Heart left ventricle (tissue), 16 donors: Measurements from ENCODE around the gene DENND2C. TPM values are rescaled to one million over a fixed set of nuclear protein-coding genes. Genes with fewer than 3 reads are reported as not detected.

Experiments used
- ATAC-seq, 4 donors: fragments of 200-7000 bp; cut with Tn5 transposase; one replicate each; pipeline ENCODE4 v1.9.1; 2020 to 2022; ENCODE audit warnings: moderate library complexity in 4 of 4, mild to moderate bottlenecking in 3 of 4, moderate number of reproducible peaks in 1 of 4
- DNase-seq, 5 donors: peaks; one replicate each; pipeline ENCODE4 v3.0.0-alpha.2; 2020
- H3K27ac ChIP-seq, 12 donors: fragments of 200-600 bp; sonication (generic) in 4 of 12; one replicate each; pipeline versions ENCODE4 v1.5.0 to v1.8.0; 2016 to 2022; ENCODE audit warnings: mild to moderate bottlenecking in 2 of 12
- H3K27me3 ChIP-seq, 9 donors: fragments of 200-600 bp; sonication (generic) in 2 of 9; one replicate each; pipeline versions ENCODE4 v1.5.1 to v1.8.0; 2016 to 2022; ENCODE audit warnings: mild to moderate bottlenecking in 3 of 9
- H3K36me3 ChIP-seq, 9 donors: fragments of 200-600 bp; sonication (generic) in 2 of 9; one replicate each; pipeline versions ENCODE4 v1.5.0 to v1.8.0; 2018 to 2022; ENCODE audit warnings: mild to moderate bottlenecking in 2 of 9
- H3K4me1 ChIP-seq, 12 donors: fragments of 200-600 bp; sonication (generic) in 4 of 12; one replicate each; pipeline versions ENCODE4 v1.5.0 to v1.8.0; 2016 to 2022; ENCODE audit warnings: mild to moderate bottlenecking in 3 of 12
- H3K4me3 ChIP-seq, 12 donors: fragments of 200-600 bp; sonication (generic) in 4 of 12; one replicate each; pipeline versions ENCODE4 v1.5.0 to v1.8.0; 2017 to 2022; ENCODE audit warnings: mild to moderate bottlenecking in 9 of 12, moderate library complexity in 4 of 12
- H3K9me3 ChIP-seq, 12 donors: fragments of 200-600 bp; sonication (generic) in 4 of 12; one replicate each; pipeline versions ENCODE4 v1.5.0 to v1.8.0; 2016 to 2022; ENCODE audit warnings: mild to moderate bottlenecking in 1 of 12
- POLR2A ChIP-seq, 2 donors: fragments of 450-650 bp; IDR thresholded peaks; one replicate each; pipeline ENCODE4 v1.6.1; 2017; ENCODE audit warnings: antibody characterized with exemption in 2 of 2, mild to moderate bottlenecking in 2 of 2, moderate library complexity in 2 of 2
- WGBS, 4 donors: extraction: QIAGEN DNeasy Blood & Tissue Kit in 2 of 4; methylation state at CpG; one replicate each; pipeline versions ENCODE4 v1.1.5 to v1.1.7; 2013 to 2018; 5-methylcytosine and 5-hydroxymethylcytosine counted together
- intact Hi-C, 10 donors: fragments of 100-400 bp; cut with DNase I; formaldehyde crosslinking; loops; one replicate each; pipeline versions ENCODE4 v1.11.1 to v1.14.2; 2022
- polyA plus RNA-seq, 2 donors: library from polyadenylated mRNA; stranded (reverse); fragments of 200-250 nt; gene quantifications; one replicate each; pipeline ENCODE4 v1.2.3, GENCODE V29; 2013
- total RNA-seq, 9 donors: library from RNA; depleted of rRNA in 2 of 9; stranded (reverse); fragments of >200 nt in 2 of 9; fragmentation: NEBNext Ultra II Directional in 3 of 9; extraction: Animal tissue kit (Norgen Biotek cat#: 25700) in 3 of 9; gene quantifications; one replicate each; pipeline versions ENCODE4 v1.1.0 to v1.2.4, GENCODE V29; 2016 to 2023
- TF ChIP-seq, protein P1 (sequence below), 12 donors: fragments of 200-600 bp; sonication (generic) in 4 of 12; IDR thresholded peaks; one replicate each; pipeline versions ENCODE4 v1.5.0 to v1.8.0; 2018 to 2022; ENCODE audit warnings: antibody characterized with exemption in 12 of 12, mild to moderate bottlenecking in 5 of 12
- donor health status: ischemic (EF 13 %, LVEDD 7.1; RV severe dilation, severe dysfunction).
- donor health status: healthy with polysubstance abuse.
- donor health status: DM: no; HTN: yes; CAD: no.
- donor health status: DM: no; HTN: no; CAD: no.
- donor health status: ischemic (EF 25% LVEDD 6.9; RV normal size, moderate dysfunction).
- donor health status: ischemic (EF 25% LVEDD 5.7; RV mildly dilated, moderate dysfunction).
- donor health status: healthy.
- donor health status: DM: yes; HTN: yes; CAD: no.
- donor health status: ischemic (EF 35%, LVEDD 5.7; RV mildly dilated, moderate dysfunction).
- donor health status: nonischemic (EF 11% LVEDD 7.7; RV severe dilation, severe dysfunction).
- donor health status: DM: yes; HTN: yes; CAD: no.
- donor health status: PGD.
- donor health status: ischemic (EF 29% LVEDD 5.4; RV normal size, mild dysfunction).
- donor health status: nonischemic (EF 23%, LVEDD 6.1; RV moderate dilation, normal function).

The DENND2C gene
- total and polyA plus RNA-seq, 11 donors, result 1.6 to 4.1 (median 3.1) TPM

DNA sequence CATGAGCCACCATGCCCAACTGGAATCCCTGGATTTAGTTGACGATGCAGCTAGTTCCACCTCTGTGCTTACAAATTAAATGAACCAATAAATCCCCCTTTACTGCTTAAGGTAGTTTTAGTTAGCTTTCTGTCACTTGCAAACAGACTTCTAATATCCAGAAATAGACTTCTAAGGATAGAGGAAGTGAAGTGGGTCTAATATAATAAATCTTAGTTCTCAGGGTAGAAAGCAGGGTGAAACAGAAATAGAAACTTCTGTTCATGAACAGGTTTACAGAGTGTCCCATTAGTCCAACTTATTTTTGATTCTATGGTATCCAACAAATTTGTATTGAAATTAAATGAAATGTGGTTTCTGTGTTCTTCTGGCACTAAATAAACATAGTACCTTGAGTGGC, 108.5 kb downstream of the DENND2C start:
- no peak for TF ChIP-seq POLR2A (IDR thresholded peaks at IDR 0.05)
- TF ChIP-seq, protein P1, sequence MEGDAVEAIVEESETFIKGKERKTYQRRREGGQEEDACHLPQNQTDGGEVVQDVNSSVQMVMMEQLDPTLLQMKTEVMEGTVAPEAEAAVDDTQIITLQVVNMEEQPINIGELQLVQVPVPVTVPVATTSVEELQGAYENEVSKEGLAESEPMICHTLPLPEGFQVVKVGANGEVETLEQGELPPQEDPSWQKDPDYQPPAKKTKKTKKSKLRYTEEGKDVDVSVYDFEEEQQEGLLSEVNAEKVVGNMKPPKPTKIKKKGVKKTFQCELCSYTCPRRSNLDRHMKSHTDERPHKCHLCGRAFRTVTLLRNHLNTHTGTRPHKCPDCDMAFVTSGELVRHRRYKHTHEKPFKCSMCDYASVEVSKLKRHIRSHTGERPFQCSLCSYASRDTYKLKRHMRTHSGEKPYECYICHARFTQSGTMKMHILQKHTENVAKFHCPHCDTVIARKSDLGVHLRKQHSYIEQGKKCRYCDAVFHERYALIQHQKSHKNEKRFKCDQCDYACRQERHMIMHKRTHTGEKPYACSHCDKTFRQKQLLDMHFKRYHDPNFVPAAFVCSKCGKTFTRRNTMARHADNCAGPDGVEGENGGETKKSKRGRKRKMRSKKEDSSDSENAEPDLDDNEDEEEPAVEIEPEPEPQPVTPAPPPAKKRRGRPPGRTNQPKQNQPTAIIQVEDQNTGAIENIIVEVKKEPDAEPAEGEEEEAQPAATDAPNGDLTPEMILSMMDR (IDR thresholded peaks at IDR 0.05), result no peak
- no peak for ATAC-seq
- no peak for DNase-seq
- Histone ChIP-seq H3K4me1 (no peaks in the 10 kb centered on the region), H3K27ac (no peak overlapping the region), H3K9me3 (no peaks in the 10 kb centered on the region), H3K36me3 (peaks cover 0 to 22% (median 18%) of the 10 kb centered on the region in 9 donors), H3K27me3 (no peaks in the 10 kb centered on the region), H3K4me3 (no peak overlapping the region)
- 92 to 100% (median 93%) methylated on average over 1 of the region's 1 CpG for WGBS, 4 donors
- intact Hi-C loops, result loop anchor here in 3 of 10 donors (5.0 to 10.0 kb wide), 4 partner anchors 157 to 587 kb away; partner anchors contain the start of gene OLFML3 (in 1 of the 3)

DNA sequence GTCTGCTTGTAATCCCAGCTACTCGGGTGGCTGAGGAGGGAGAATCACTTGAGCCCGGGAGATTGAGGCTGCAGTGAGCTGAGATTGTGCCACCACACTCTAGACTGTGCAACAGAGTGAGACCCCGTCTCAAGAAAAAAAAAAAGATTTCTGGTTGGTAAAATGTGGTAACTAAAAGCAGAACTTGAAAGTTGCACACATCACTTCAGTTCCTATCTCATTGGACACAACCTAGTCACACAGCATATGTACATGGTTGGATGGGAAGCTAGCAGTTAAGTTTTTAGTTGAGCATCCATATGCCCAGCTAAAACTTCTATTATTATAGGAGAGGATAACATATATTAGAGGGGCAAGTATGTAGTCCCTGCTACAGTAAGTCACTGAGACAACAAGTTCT, 110.5 kb downstream of the DENND2C start:
- WGBS, 4 donors, result 82 to 90% (median 87%) methylated on average over 3 of the region's 3 CpGs
- H3K36me3 ChIP-seq, result peaks cover 0 to 4% (median 0%) of the 10 kb centered on the region in 9 donors
- H3K4me1 ChIP-seq, result no peaks in the 10 kb centered on the region
- H3K27ac ChIP-seq, result no peak overlapping the region
- H3K4me3 ChIP-seq, result no peak overlapping the region
- H3K9me3 ChIP-seq, result no peaks in the 10 kb centered on the region
- DNase-seq, result no peak
- TF ChIP-seq POLR2A (IDR thresholded peaks at IDR 0.05), result no peak
- TF ChIP-seq, protein P1 (IDR thresholded peaks at IDR 0.05), result no peak
- intact Hi-C loops, result loop anchor here in 5 of 10 donors (2.0 to 10.0 kb wide), 6 partner anchors 205 to 585 kb away; partner anchors contain the start of gene OLFML3 (in 2 of the 5)
- ATAC-seq, result no peak
- no peaks in the 10 kb centered on the region for H3K27me3 ChIP-seq

DNA sequence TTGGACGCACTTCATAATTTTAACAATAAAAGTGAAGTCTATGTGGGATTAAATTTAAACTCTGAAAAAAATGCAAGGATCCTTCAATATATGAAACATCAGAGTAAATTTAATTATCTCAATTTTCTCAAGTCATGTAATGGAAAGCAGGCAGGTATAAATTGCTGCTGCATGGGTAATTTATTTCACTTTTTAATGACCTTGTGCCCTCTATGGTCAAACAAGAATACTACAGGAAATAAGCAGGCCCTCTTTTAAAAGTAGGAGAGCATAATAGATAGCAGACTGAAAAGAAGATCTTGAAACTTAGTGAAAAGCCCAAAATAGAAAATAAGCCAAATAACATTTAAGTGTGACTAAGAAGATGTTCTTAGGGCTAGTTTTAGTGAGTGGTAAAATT, 111.3 kb downstream of the DENND2C start:
- Histone ChIP-seq H3K4me1 (no peaks in the 10 kb centered on the region), H3K36me3 (no peaks in the 10 kb centered on the region), H3K9me3 (no peaks in the 10 kb centered on the region), H3K27me3 (no peaks in the 10 kb centered on the region), H3K4me3 (no peak overlapping the region), H3K27ac (no peak overlapping the region)
- WGBS, 4 donors, result 49 to 99% (median 94%) methylated on average over 1 of the region's 1 CpG
- ATAC-seq (no peak), DNase-seq (no peak)
- TF ChIP-seq, protein P1 (IDR thresholded peaks at IDR 0.05), result peak in 11 of 12 donors; percentile 22 to 54 (median 36)
- no peak for TF ChIP-seq POLR2A (IDR thresholded peaks at IDR 0.05)
- intact Hi-C loops, result loop anchor here in 6 of 10 donors (1.0 to 10.0 kb wide), 7 partner anchors 204 to 584 kb away; partner anchors contain the start of gene OLFML3 (in 2 of the 6)

DNA sequence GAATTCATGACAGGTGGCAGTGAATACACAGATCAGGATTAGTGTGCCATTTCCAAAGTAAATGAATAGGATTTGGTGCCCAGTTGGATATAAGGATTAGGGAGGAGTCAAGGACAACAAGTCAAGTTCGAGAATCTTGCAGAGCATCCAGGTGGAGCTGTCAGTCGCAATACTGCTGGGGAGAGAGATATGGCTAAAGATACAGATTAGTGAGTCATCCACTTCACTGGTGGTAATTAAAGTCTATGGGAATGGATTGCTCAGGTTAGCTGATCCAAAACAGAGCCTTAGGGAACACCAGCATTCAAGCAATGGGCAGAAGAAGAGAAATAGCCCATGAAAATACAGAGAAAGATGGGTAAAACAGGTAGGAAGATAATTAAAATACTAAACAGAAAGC, 115.3 kb downstream of the DENND2C start:
- H3K36me3 ChIP-seq, result no peaks in the 10 kb centered on the region
- no peaks in the 10 kb centered on the region for H3K9me3 ChIP-seq
- H3K4me1 ChIP-seq, result no peaks in the 10 kb centered on the region
- DNase-seq (no peak), ATAC-seq (no peak)
- TF ChIP-seq, protein P1 (IDR thresholded peaks at IDR 0.05), result no peak
- TF ChIP-seq POLR2A (IDR thresholded peaks at IDR 0.05), result no peak
- H3K27me3 ChIP-seq, result no peaks in the 10 kb centered on the region
- intact Hi-C loops, result loop anchor here in 3 of 10 donors (10.0 kb wide), 3 partner anchors 200 to 580 kb away; partner anchors contain the start of gene OLFML3 (in 1 of the 3)
- no peak overlapping the region for H3K27ac ChIP-seq
- 74 to 89% (median 85%) methylated on average over 2 of the region's 2 CpGs for WGBS, 4 donors
- H3K4me3 ChIP-seq, result no peak overlapping the region
